Stimulated activated CD4-positive, alpha-beta T cell treated with anti-CD3 and anti-CD28 coated beads, Interleukin-4, amount 100 ng/mL, for 4 hours (primary cell): ENCODE measurements around the gene PAPOLA.
"Not testable (repeated sequence)": the region's sequence is repeated elsewhere in the genome, so short reads cannot be mapped to it uniquely, and the experiment has no call there.

Experiments
- DNase-seq, 2 experiments: peaks; one replicate each; pipeline ENCODE4 v3.0.0-alpha.2; 2020

PAPOLA gene

GRCh38 chr14:96501740-96502620 lies at the start of gene PAPOLA:
PAPOLA (plus strand) TSS chr14:96502382; CDS start chr14:96502593, 211 bp downstream.
- DNase-seq: peak; percentile 92 to 96

GRCh38 chr14:96452684-96453083 lies 49.5 kb upstream of the PAPOLA start:
- DNase-seq: no peak

GRCh38 chr14:96455588-96455987 lies 46.6 kb upstream of the PAPOLA start:
- DNase-seq: no peak

DNA sequence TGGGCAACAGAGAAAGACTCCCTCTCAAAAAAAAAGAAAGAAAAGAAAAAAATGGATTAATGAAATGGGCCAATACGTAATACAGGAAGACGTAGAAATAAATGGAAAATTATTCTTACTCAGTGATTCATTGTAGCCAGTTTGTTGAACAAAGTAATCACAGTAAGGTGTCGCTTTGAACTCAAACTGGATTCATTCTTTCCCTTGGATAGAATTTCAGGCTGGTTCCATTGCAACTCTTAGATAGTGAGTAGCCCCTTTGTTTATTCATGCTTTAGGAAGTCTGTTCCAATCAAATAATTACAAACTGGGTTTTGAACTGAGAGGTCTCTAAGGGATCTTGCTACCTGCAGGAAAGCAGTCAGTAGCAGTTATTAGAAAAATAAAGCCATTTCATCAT lies 42.3 kb upstream of the PAPOLA start:
- DNase-seq: no peak

DNA sequence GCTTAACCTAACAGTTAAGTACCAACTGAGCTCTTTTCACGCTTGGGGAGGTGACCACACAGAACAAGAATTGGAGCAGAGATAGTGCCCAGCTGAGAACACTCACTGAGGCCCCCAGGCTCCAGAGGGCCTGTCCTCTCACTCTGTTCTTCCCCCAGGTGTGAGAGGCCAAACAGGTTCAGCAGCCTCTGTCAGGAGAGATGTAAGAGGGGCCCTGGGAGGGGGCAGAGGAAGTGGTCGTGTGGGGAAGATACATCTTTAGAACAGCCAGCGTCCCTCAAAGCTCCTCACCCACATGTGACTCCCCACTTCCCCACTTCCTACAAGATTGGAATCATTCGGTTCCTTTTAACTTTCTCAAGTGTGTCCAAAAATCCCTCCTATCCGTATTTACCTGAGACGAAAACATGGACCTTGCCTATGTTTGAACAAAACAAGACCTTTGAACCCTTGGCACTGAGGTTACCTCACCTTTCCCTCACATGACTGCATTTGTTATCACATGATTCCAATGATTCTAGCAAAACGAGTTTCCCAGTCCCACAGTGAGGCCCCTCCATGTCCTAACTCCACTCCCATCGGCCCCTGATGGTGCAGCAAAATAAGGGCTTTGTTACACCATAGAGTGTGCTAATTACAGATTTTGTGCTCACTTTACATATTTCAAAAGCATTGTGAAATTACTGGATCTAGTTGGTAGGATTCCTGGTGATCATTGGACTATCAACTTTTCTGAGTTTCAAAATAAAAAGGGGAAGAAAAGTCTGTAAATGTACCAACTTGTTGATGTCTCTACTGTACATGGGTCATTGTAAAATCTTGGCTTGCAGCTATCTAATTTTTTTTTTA lies 40.0 kb upstream of the PAPOLA start:
- DNase-seq: no peak

GRCh38 chr14:96464136-96464535 lies 38.0 kb upstream of the PAPOLA start:
- DNase-seq: no peak

DNA sequence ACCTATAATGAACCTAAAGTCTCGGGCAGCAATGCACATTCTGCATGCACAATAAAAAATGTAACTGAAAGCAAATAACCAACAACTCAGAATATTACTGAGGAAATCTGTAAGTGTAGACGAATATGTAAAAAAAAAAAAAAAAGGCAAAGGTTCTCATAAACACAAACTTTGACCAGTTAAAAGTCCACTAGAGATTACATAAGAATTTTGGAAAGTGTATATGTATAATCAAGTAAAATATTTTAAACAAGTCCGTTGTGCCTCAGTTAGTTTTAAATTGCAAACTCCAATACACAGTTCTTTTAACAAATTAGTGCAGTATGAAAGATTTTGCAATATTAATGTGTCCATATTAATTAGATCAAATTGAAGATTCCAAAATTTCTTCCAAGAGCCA lies 35.3 kb upstream of the PAPOLA start:
- DNase-seq: no peak

GRCh38 chr14:96470331-96470730 lies 31.9 kb upstream of the PAPOLA start:
- DNase-seq: no peak

GRCh38 chr14:96470967-96471366 lies 31.2 kb upstream of the PAPOLA start:
- DNase-seq: not testable (repeated sequence)

GRCh38 chr14:96478119-96478518 lies 24.1 kb upstream of the PAPOLA start:
- DNase-seq: no peak

DNA sequence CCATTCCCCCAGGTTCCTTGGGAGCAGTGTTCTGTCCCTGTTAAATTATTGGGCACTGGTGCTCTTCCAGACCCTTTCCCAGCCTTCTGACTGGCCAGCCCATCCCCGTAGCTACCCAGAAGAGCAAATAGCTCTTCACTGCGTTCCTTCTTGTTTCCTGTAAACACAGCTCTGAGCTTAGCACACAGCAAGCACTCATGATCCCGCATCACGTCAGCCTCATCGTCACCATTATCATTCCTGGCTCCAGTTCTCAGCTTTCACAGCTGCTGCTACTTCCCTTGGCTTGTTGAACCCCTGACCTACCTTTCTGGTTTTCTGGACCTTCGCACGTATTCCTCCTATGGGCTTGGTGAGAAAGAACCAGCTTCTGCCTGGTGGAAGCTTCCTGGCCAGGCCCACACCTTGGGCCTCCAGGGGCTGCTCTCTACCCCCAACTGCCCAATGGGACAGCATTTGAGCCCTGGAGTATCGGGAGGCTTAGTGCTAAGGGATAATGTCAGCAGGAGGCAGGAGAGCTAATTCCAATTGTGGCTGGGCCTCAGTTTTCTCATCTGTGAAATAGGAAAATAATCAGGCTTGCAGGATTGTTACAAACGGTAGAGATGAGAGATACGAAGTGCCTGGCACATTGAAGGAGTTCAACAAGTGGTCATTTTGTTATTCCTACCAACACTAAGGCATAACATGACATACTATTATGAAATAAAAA lies 22.6 kb upstream of the PAPOLA start:
- DNase-seq: no peak

DNA sequence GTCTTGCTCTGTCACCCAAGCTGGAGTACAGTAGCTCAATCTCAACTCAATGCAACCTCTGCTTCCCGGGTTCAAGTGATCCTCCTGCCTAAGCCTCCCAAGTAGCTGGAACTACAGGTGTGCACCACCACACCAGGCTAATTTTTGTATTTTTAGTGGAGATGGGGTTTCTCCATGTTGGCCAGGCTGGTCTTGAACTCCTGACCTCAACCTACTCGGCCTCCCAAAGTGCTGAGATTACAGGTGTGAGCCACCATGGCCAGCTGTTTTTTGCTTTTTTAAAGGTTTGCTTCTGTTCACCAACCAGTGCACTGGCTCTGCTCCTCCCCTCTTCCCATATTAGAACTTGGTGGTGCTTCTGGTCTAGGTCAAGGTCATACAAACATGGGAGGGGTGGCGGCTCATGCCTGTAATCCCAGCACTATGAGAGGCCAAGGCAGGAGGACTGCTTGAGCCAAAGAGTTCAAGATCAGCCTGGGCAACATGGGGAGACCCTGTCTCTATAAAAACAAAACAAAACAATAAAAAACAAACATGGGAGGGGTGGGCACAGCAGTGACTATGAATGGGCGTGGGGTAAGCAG lies 20.4 kb upstream of the PAPOLA start:
- DNase-seq: no peak

DNA sequence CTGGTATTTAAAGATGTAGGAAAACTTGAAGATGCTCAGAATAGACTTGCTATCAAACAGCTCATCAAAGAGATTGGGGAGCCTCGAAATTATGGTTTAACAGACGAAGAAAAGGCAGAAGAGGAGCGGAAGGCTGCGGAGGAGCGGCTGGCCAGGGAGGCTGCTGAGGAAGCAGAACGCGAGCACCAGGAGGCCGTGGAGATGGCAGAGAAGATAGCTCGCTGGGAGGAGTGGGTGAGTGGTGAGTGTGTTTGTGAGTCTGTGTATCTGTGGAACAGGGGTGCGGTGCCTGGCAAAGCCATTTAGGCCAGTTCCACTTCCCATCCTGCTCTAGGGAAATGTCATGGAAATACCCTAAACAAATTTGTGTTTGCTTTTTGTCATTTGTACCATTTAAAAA lies 19.2 kb upstream of the PAPOLA start:
- DNase-seq: no peak

GRCh38 chr14:96484399-96484798 lies 17.8 kb upstream of the PAPOLA start:
- no peak for DNase-seq

DNA sequence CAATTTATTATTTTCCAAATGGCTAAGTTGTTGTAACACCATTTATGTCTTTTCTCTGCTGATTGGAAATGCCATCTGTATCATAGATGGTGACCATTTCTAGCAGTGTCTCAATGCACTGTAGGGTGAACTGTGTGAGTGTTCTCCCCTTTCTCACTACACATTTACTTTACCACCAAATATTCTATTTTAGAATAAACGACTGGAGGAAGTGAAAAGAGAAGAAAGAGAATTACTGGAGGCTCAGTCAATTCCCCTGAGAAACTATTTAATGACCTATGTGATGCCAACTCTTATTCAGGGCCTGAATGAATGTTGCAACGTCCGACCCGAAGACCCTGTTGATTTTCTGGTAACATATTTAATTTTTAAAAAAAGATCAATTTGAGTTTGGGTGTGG lies 15.5 kb upstream of the PAPOLA start:
- DNase-seq: no peak

- DNase-seq: no peak
These were observed 12.9 kb upstream of the PAPOLA start for GRCh38 chr14:96489327-96489726.

- no peak for DNase-seq
These were observed 9.0 kb upstream of the PAPOLA start for GRCh38 chr14:96493178-96493577.

- no peak for DNase-seq
These were observed 7.9 kb upstream of the PAPOLA start for GRCh38 chr14:96494331-96494730.

GRCh38 chr14:96497087-96497486 lies 5.1 kb upstream of the PAPOLA start:
- DNase-seq: no peak

- no peak for DNase-seq
These were observed 4.6 kb upstream of the PAPOLA start for GRCh38 chr14:96497586-96497985.

DNA sequence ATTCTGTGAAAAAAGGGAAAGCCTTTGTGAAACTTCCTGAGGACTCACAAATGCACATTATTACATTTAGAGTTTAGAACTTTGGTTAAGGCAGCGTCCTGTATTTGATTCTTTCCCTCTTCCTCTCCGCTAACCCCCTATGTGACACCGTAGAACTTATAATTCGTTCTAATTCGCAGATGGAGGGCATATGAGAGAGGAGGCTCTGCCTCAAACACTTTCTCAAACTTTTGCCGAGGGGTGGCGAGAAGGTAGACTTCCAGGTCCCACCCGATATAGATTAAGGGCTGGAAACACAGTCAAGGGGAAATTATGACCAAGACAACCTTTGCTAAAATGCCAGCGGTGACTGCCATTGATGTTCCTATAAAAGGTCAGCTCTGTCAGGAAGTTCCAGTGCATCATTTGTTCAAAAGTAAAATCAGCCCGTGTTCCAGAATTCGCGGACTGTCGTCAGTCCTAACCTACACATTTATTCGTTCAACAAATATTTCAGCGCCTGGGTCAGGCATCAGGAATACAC lies 904 bp upstream of the PAPOLA start:
- DNase-seq: peak in 1 of 2 experiments; percentile 5

- DNase-seq: peak; percentile 4 to 14
These were observed 581 bp downstream of the PAPOLA start for GRCh38 chr14:96502621-96503305.
